ENCODE results near the gene TNS1. TPM values are rescaled to one million over a fixed set of nuclear protein-coding genes. Genes with fewer than 3 reads are reported as not detected.

TNS1 gene
- total and polyA plus RNA-seq, 2 experiments from 2014 or later: 16.2 to 27.6 TPM

GRCh38 chr2:217914078-217914477, 88.7 kb downstream of the TNS1 start:
- Histone ChIP-seq H3K36me3 (replicated peaks; ENCODE audit: insufficient read depth, low read depth) (no peaks in the 10 kb centered on the region), H4K20me1 (ENCODE audit: insufficient read depth, poor library complexity, severe bottlenecking) (peaks cover 2% of the 10 kb centered on the region), H3K9me2 (replicated peaks; ENCODE audit: insufficient read depth) (no peaks in the 10 kb centered on the region), H3K27ac (no peak overlapping the region), H3K4me2 (no peak overlapping the region), H3K79me2 (peaks cover 4% of the 10 kb centered on the region), H3K9me3 (ENCODE audit: low read depth) (no peaks in the 10 kb centered on the region), H3K4me1 (ENCODE audit: insufficient read depth) (peaks cover 34% of the 10 kb centered on the region), H3K27me3 (no peaks in the 10 kb centered on the region), H3K4me3 (no peak overlapping the region), H2AFZ (no peak overlapping the region)
- TF ChIP-seq CTCF (IDR thresholded peaks at IDR 0.05; ENCODE audit: poor library complexity) (no peak), EZH2 (IDR thresholded peaks at IDR 0.05; ENCODE audit: borderline replicate concordance) (no peak), EZH2phosphoT487 (IDR thresholded peaks at IDR 0.05; ENCODE audit: low read depth, severe bottlenecking, unreplicated experiment) (no peak)
- 71% methylated on average over 1 of the region's 1 CpG for WGBS (ENCODE audit: low lambda C conversion rate, missing lambda C conversion rate)
- no peak for DNase-seq (ENCODE audit: low spot score)

GRCh38 chr2:217913436-217913835, 89.4 kb downstream of the TNS1 start:
- Histone ChIP-seq H3K9me3 (ENCODE audit: low read depth) (no peaks in the 10 kb centered on the region), H3K27me3 (no peaks in the 10 kb centered on the region), H3K27ac (no peak overlapping the region), H3K36me3 (replicated peaks; ENCODE audit: insufficient read depth, low read depth) (no peaks in the 10 kb centered on the region), H3K4me2 (no peak overlapping the region), H3K4me3 (no peak overlapping the region), H3K4me1 (ENCODE audit: insufficient read depth) (peaks cover 27% of the 10 kb centered on the region), H3K9me2 (replicated peaks; ENCODE audit: insufficient read depth) (no peaks in the 10 kb centered on the region), H4K20me1 (ENCODE audit: insufficient read depth, poor library complexity, severe bottlenecking) (peaks cover 2% of the 10 kb centered on the region), H3K79me2 (peaks cover 4% of the 10 kb centered on the region), H2AFZ (no peak overlapping the region)
- DNase-seq (ENCODE audit: low spot score): no peak
- WGBS (ENCODE audit: low lambda C conversion rate, missing lambda C conversion rate): 87% methylated on average over 3 of the region's 3 CpGs
- TF ChIP-seq EZH2phosphoT487 (IDR thresholded peaks at IDR 0.05; ENCODE audit: low read depth, severe bottlenecking, unreplicated experiment) (no peak), EZH2 (IDR thresholded peaks at IDR 0.05; ENCODE audit: borderline replicate concordance) (no peak), CTCF (IDR thresholded peaks at IDR 0.05; ENCODE audit: poor library complexity) (no peak)

- Histone ChIP-seq H3K27ac (no peak overlapping the region), H3K79me2 (peaks cover 4% of the 10 kb centered on the region), H2AFZ (no peak overlapping the region), H4K20me1 (ENCODE audit: insufficient read depth, poor library complexity, severe bottlenecking) (peaks cover 2% of the 10 kb centered on the region), H3K36me3 (replicated peaks; ENCODE audit: insufficient read depth, low read depth) (no peaks in the 10 kb centered on the region), H3K4me3 (no peak overlapping the region), H3K4me2 (no peak overlapping the region), H3K4me1 (ENCODE audit: insufficient read depth) (peaks cover 25% of the 10 kb centered on the region), H3K9me3 (ENCODE audit: low read depth) (no peaks in the 10 kb centered on the region), H3K9me2 (replicated peaks; ENCODE audit: insufficient read depth) (no peaks in the 10 kb centered on the region), H3K27me3 (no peaks in the 10 kb centered on the region)
- TF ChIP-seq CTCF (IDR thresholded peaks at IDR 0.05; ENCODE audit: poor library complexity) (no peak), EZH2 (IDR thresholded peaks at IDR 0.05; ENCODE audit: borderline replicate concordance) (no peak), EZH2phosphoT487 (IDR thresholded peaks at IDR 0.05; ENCODE audit: low read depth, severe bottlenecking, unreplicated experiment) (no peak)
- no peak for DNase-seq (ENCODE audit: low spot score)
- WGBS (ENCODE audit: low lambda C conversion rate, missing lambda C conversion rate): 85% methylated on average over 21 of the region's 25 CpGs
Measured at GRCh38 chr2:217912098-217913024, 90.4 kb downstream of the TNS1 start.

All from hepatocyte (in vitro differentiated cells).